RPMI7951 (cell line): ENCODE measurements around the gene LUZP2. TPM values are rescaled to one million over a fixed set of nuclear protein-coding genes. Genes with fewer than 3 reads are reported as not detected.

ENCODE experiments used
- DNase-seq: peaks from one replicate; pipeline ENCODE4 v3.0.0-alpha.2; 2012; ENCODE audit warnings: low read depth
- total RNA-seq: library from RNA; depleted of rRNA; stranded (reverse); fragments of >200 nt; shearing (Covaris generic); gene quantifications from 2 replicates; pipeline ENCODE4 v1.2.3, GENCODE V29; 2014; rRNA removed

LUZP2 gene
- under 0.01 TPM in 1 of 2 replicates, not detected in the other for total RNA-seq

- DNase-seq, result no peak
Measured at GRCh38 chr11:24496736-24497725, at the start of gene LUZP2. LUZP2 (plus strand) TSS chr11:24497053.

- no peak for DNase-seq
Measured at GRCh38 chr11:24453129-24453718, 43.6 kb upstream of the LUZP2 start.

GRCh38 chr11:24457985-24458384 lies 38.9 kb upstream of the LUZP2 start:
- no peak for DNase-seq

- no peak for DNase-seq
Measured at GRCh38 chr11:24470431-24470830, 26.4 kb upstream of the LUZP2 start.

GRCh38 chr11:24471084-24471483 lies 25.8 kb upstream of the LUZP2 start:
- no peak for DNase-seq

- DNase-seq, result no peak
Measured at GRCh38 chr11:24478718-24479117, 18.1 kb upstream of the LUZP2 start.

- DNase-seq, result no peak
Measured at GRCh38 chr11:24489477-24489876, 7.4 kb upstream of the LUZP2 start.

- DNase-seq, result no peak
Measured at GRCh38 chr11:24496386-24496735, 492 bp upstream of the LUZP2 start.

GRCh38 chr11:24497831-24498230 lies 978 bp downstream of the LUZP2 start:
- DNase-seq, result no peak

- DNase-seq, result no peak
Measured at GRCh38 chr11:24502425-24502824, 5.6 kb downstream of the LUZP2 start.

GRCh38 chr11:24509114-24509513 lies 12.3 kb downstream of the LUZP2 start:
- DNase-seq, result no peak

- DNase-seq, result no peak
Measured at GRCh38 chr11:24511511-24511910, 14.7 kb downstream of the LUZP2 start.

GRCh38 chr11:24513479-24514218 lies 16.8 kb downstream of the LUZP2 start:
- DNase-seq, result no peak

GRCh38 chr11:24514219-24514594 lies 17.4 kb downstream of the LUZP2 start:
- no peak for DNase-seq

GRCh38 chr11:24515632-24516031 lies 18.8 kb downstream of the LUZP2 start:
- DNase-seq, result no peak

- DNase-seq, result no peak
Measured at GRCh38 chr11:24516638-24517037, 19.8 kb downstream of the LUZP2 start.

GRCh38 chr11:24521601-24522000 lies 24.7 kb downstream of the LUZP2 start:
- DNase-seq, result no peak

GRCh38 chr11:24524156-24524555 lies 27.3 kb downstream of the LUZP2 start:
- no peak for DNase-seq

- no peak for DNase-seq
Measured at GRCh38 chr11:24531528-24531927, 34.7 kb downstream of the LUZP2 start.

- DNase-seq, result no peak
Measured at GRCh38 chr11:24543771-24544170, 46.9 kb downstream of the LUZP2 start.

GRCh38 chr11:24556693-24557092 lies 59.8 kb downstream of the LUZP2 start:
- no peak for DNase-seq

- no peak for DNase-seq
Measured at GRCh38 chr11:24559315-24559714, 62.5 kb downstream of the LUZP2 start.
